ENCODE measurements around the gene SLCO3A1. TPM values are rescaled to one million over a fixed set of nuclear protein-coding genes. Genes with fewer than 3 reads are reported as not detected.

SLCO3A1 gene
- total RNA-seq, 1 donor from 2014 or later, result 2.7 TPM

DNA sequence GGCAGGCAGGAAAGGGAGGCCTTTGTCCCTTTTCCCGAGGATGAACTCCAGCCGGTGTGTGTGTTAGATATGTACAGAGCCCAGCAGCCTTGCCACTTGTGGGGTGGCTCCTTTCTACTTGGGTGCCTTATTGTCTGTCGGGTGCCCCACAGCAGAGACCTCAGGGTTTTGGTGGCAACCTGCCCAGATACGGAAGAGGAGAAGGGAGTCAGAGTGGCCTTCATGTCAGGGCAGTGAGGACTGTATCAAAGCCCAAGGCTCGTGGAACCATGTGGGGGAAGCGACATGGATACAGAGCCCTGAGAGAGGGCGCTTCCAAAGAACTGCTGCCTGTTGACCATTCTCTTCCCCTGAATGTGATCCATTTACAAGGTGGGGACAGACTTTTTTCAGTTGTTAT, 166.2 kb downstream of the SLCO3A1 start:
- no peak overlapping the region for H3K4me3 ChIP-seq (ENCODE audit: low read depth, low read length)
- no peak for DNase-seq (ENCODE audit: low read depth)
- TF ChIP-seq, protein P1, sequence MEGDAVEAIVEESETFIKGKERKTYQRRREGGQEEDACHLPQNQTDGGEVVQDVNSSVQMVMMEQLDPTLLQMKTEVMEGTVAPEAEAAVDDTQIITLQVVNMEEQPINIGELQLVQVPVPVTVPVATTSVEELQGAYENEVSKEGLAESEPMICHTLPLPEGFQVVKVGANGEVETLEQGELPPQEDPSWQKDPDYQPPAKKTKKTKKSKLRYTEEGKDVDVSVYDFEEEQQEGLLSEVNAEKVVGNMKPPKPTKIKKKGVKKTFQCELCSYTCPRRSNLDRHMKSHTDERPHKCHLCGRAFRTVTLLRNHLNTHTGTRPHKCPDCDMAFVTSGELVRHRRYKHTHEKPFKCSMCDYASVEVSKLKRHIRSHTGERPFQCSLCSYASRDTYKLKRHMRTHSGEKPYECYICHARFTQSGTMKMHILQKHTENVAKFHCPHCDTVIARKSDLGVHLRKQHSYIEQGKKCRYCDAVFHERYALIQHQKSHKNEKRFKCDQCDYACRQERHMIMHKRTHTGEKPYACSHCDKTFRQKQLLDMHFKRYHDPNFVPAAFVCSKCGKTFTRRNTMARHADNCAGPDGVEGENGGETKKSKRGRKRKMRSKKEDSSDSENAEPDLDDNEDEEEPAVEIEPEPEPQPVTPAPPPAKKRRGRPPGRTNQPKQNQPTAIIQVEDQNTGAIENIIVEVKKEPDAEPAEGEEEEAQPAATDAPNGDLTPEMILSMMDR (conservative IDR thresholded peaks at IDR 0.05; ENCODE audit: low read depth, low read length), result no peak

DNA sequence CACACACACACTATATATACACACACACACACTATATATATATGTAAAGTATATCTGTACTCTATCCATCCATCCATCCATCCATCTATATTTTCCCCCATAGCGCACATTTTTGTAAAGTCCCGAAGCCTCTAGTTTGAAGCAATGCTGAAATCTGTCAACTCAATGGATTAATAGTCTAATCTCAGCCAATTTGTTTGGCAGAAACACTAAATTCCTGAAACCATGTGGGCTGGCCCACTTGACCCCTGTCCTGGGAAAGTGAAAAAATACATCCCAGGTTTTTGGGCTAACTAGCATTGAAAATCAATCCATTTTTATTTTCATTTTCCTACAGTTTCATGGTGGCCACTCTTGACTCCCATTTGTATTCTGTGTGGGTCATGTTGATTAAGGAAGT, 166.7 kb downstream of the SLCO3A1 start:
- no peak overlapping the region for H3K4me3 ChIP-seq (ENCODE audit: low read depth, low read length)
- TF ChIP-seq, protein P1 (conservative IDR thresholded peaks at IDR 0.05; ENCODE audit: low read depth, low read length), result no peak

DNA sequence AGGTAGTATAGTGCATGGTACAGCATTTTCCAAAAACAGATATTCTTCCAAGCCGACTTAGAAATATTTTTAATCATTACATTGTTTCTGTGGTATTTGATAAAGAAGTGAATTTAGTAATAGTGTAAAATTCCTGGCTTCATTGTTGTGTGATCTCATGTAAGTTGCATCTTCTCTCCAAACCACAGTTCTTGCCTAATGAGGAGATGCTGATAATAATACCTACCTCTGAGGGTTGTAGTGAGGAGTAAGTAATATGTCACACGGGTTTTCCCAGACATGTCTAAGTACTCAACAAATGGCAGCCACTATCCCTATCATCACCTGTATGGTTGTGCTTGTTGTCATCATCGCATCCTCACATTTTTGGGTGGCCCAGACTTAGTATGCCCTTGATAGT, 167.3 kb downstream of the SLCO3A1 start:
- H3K4me3 ChIP-seq (ENCODE audit: low read depth, low read length), result no peak overlapping the region
- no peak for DNase-seq (ENCODE audit: low read depth)
- TF ChIP-seq, protein P1 (conservative IDR thresholded peaks at IDR 0.05; ENCODE audit: low read depth, low read length), result no peak

More for the DNA sequence above, 166.7 kb downstream of the SLCO3A1 start:
- no peak for DNase-seq (ENCODE audit: low read depth)

DNA sequence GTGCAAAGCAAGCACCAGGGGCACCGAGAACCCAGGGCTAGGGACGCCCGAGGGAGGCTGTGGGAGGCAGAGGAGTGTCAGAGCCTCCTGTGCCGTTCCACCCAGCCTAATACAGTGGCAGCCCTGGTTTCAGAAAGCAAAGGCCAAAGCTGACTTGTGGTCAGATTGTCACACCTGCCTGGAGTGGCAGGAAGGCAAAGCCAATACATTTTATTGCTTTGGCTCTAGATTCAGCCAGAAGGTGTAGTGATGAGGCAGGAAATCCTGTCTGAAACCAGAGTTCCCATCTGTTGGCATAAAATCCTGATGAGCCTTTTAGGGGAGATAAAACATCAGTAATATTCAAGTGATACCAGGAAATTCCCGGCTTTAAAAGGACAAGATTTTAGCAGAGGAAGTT, 168.3 kb downstream of the SLCO3A1 start:
- H3K4me3 ChIP-seq (ENCODE audit: low read depth, low read length), result no peak overlapping the region
- TF ChIP-seq, protein P1 (conservative IDR thresholded peaks at IDR 0.05; ENCODE audit: low read depth, low read length), result no peak
- no peak for DNase-seq (ENCODE audit: low read depth)

DNA sequence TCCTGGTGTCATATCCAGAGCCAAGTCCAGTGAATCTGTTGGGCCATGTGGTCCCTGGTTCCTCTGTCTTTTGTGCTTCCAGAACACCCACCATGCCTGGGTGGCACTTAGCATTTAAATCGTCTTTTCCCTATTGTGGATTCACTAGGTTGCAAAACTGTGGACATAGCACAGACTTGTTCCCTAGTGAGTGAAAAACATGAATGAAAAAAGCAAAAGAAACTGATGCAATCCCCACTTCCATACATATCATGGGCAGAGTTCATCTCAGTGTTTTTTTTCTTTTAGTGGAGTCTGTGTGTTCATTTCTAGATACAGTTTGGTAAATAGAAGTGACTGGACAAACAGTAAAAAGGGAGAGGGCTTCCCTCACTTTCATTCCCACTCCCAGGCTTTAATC, 170.5 kb downstream of the SLCO3A1 start:
- H3K4me3 ChIP-seq (ENCODE audit: low read depth, low read length), result no peak overlapping the region
- TF ChIP-seq, protein P1 (conservative IDR thresholded peaks at IDR 0.05; ENCODE audit: low read depth, low read length), result no peak
- DNase-seq (ENCODE audit: low read depth), result no peak

DNA sequence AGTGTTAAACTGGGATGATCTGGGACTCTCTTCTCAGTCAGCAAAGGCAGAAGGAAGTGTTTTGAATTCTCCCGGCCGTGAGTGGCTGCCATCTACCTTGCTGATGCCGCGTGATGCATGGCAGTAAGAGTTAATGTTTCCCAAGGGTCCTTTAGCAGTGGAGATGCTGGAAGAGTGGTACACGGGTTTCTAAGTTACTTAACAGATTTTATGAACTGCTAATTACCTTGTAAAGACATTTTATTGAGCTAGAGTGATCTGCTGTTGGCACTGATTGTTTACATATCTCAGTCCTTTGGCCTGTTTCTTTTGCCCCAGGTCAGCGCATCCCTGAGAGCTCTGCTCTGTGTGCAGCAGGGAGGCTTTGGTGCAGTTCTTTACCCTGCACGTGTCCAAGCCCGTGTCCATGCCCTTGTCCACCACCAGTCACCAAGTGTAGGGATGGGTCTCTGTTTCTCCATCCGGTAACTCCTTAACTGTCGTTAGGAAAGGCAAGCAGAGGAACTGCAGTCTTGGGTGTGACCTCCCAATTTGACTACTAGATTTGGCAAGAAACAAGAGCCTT, 172.3 kb downstream of the SLCO3A1 start:
- DNase-seq (ENCODE audit: low read depth), result no peak
- TF ChIP-seq, protein P1 (conservative IDR thresholded peaks at IDR 0.05; ENCODE audit: low read depth, low read length), result no peak
- no peak overlapping the region for H3K4me3 ChIP-seq (ENCODE audit: low read depth, low read length)

DNA sequence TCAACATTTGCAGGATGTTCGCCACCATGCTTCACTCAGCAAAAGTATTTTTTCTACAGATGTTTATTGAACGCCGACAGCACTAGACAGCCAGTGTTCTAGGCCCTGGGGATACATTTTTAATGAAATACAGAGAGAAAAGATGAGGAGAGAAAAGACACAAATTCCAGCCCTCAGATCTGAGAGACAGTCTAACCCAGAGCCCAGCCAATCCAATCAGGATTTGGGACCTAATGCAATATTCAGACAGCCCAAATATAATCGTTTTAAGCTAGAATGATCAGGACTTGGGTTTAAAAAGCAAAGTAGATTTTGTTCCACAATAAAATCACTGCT, 174.8 kb downstream of the SLCO3A1 start:
- TF ChIP-seq, protein P1 (conservative IDR thresholded peaks at IDR 0.05; ENCODE audit: low read depth, low read length), result no peak
- no peak overlapping the region for H3K4me3 ChIP-seq (ENCODE audit: low read depth, low read length)
- DNase-seq (ENCODE audit: low read depth), result no peak
